GM18519 (cell line): Measurements from ENCODE around the gene CFAP210.

ENCODE experiments used
- ATAC-seq: cut with Tn5 transposase; IDR thresholded peaks from one replicate; pipeline ENCODE4 v1.9.1; 2021; ENCODE audit warnings: mild to moderate bottlenecking, moderate library complexity; ENCODE audit not compliant: unreplicated experiment, low FRiP score

Gene CFAP210

DNA sequence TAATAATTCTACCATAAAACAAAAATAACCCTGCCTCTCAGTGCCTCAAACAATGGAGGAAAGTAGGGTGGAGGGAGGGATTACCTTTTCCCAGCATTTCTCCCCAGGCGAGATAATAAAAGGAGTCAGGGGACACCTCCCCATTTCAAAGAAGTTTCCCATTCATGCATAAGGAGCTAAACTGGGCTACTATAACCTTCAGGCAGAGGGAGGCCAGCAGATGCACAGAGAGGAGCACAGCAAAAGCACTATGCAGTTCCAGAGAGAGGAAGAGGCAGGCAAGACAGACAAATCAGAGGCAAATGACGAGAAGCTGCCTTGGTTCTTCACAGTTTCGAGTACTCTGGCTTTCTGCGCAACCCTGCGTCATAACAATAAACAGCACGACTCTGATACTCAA, 17.4 kb downstream of the CFAP210 start:
- no peak for ATAC-seq

DNA sequence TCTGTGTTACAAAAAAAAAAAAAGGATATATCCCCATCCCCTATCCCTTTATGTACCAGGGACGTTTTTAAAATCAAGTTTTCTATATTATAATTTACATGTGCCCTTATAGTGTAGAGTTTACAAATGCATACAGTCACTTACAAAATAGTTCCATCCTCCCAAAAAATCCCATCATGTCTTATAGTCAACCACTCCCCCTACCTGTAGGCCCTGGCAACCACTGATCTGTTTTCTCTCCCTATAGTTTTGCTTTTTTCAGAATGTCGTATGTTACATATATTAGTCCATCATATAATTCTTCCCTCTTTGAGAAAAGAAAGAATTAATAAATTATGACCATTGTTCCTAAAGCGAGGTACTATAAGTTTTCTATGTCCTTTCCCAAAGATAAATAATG, 17.8 kb downstream of the CFAP210 start:
- no peak for ATAC-seq

DNA sequence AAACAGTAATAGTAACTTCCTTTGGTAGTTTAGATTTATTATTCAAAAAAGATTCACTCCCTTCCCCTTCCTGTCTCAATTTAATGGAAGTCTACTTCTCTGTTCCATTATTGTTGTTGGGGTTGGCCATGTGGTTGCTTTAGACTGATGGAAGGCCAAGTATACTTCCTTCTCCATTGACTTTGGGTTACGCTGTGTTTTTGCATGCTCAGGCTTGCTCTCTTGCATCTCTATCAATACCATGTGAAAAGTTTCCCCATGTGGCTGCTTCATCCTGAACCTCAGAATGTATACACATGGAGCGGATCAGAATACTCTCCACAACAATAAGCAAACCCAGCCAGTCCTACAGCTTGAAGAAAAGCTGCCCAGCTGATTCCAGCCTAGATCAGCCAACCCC, 20.3 kb downstream of the CFAP210 start:
- ATAC-seq, result no peak

DNA sequence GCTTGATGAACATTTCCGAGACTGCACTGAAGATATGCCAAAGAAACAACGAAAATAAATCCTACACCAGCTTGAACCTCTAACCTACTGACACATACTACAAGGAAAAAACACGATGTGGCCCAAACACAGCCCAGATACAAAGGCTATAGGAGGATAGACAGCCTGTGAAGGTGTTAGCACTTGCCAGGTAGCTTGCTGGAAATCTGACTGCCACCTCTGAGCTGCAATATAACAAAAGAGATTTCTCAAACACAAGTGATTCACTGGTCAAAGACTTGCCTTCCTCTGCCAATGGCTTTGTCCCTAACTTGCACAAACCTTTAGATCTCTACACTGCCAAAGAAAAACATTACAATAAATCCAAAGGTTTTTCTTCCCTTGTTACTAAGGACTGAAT, 21.1 kb downstream of the CFAP210 start:
- no peak for ATAC-seq

DNA sequence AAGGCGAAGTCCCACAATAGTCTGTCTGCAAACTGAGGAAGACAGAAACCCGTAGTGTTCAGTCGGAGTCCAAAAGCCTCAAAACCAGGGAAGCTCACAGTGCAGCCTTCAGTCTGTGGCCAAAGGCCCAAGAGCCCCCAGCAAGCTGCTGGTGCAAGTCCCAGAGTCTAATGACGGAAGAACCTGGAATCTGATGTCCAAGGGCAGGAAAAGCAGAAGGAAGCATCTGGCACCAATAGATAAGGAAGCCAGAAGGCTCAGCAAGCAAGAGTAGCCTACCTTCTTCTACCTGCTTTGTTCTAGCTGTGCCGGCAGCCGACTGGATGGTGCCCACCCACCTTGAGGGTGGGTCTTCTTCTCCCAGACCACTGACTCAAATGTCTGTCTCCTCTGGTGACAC, 21.8 kb downstream of the CFAP210 start:
- no peak for ATAC-seq

DNA sequence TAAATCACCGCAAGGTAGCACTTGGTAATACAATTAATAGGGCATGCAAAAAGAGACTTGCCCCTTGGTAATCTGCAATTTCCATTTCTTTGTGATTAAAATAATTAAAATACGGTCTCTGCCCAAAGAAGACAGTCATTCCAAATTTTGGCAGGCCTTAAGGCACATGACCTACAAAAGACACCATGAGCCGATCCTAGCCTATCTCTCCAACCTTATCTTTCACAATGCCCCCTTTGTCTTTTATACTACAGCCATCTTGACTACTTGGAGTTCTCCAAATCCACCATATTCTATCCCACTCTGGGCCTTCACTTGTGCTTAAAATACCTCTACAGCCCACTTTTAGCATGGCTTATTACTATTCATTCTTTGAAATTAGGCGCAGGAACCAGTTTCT, 23.3 kb downstream of the CFAP210 start:
- no peak for ATAC-seq

DNA sequence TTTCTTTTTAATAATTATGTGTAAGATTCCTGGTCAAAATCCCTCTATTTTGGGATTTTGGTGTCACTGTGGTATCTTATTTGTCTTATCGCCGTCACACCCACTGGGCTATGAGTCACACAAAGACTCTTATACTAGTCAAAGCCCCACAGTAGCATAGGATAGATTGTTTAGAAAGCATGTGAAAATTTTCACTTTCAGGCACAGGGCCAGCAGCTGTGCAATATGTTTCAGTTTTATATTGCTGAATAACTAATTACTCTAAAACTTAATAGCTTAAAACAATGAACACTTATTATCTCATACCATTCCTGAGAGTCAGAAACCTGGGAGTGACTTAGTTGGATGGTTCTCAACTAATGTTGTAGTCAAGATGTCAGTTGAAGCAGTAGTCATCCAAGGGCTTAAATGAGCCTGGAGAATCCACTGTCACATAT, 24.0 kb downstream of the CFAP210 start:
- no peak for ATAC-seq

DNA sequence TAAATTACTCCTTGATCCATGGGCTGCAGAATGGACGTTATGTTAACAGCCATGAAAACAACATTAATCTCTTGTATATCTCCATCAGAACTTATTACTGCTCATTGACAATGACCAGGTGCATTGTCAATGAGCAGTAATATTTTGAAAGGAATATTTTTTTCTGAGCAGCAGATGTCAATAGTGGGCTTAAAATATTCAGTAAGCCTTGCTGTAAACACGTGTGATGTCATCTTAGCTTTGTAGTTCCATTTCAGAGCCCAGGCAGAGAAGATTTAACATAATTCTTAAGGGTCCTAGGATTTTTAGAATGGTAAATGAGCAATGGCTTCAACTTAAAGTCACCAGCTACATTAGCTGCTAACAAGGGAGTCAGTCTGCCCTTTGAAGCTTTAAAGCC, 26.6 kb downstream of the CFAP210 start:
- no peak for ATAC-seq

DNA sequence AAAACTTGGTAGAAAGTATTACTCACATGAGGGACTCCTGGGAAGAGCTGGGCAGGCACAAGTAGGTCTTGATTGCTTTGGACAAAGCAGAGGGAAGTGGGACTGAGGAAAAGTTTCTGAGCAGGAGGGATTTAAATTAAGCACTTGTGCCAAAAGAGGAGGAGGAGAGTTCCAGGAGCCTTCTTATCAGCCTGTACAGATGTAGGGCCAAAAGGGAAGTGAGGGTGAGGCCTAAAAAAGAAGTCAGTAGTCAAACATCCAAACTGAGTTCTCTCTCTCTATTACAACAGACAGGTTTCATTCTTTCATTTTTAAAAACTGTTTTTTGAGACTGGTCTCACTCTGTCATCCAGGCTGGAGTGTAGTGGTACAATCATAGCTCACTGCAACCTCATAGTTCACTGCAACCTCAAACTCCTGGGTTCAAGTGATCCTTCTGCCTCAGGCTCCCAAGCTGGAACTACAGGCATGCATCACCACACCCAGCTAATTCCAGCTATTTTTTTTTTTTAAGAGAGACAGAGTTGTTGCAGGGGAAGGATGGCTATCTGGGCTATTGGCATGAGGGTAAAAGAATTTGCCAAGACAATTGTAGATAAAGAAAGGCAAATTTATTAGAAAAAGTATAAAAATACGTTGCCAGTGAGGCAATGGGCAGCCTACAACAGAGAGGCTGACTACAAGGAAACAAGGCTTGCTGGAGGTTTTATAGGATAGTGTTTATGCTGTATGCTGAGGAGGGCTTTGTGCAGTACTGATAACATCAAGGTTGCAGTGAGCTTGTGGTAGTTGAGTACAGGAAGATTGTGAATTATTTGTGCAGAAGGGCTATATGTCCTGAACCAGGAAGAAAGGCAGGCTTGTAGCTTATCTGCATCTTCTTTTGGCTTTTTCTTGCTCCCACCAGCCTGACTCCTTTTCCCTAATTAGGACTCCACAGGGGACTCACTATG, 29.0 kb downstream of the CFAP210 start:
- ATAC-seq, result no peak

DNA sequence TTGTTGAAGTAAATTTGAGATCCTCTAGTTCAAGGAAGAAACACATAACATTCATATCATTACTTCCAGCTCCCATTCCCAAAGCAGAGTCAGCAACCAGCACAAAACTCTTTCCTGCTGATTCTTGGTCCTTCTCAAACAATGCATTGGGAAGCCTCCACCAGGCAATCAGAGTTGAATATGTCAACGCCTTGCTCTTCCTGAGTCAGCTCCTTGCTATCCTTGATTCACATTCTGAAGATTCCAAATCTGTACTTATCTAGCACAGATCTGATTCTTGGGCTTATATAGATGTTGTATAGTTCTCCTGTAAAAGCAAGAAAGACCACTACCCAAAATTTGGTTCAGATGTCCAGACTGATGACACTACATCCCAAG, 29.6 kb downstream of the CFAP210 start:
- ATAC-seq, result no peak

DNA sequence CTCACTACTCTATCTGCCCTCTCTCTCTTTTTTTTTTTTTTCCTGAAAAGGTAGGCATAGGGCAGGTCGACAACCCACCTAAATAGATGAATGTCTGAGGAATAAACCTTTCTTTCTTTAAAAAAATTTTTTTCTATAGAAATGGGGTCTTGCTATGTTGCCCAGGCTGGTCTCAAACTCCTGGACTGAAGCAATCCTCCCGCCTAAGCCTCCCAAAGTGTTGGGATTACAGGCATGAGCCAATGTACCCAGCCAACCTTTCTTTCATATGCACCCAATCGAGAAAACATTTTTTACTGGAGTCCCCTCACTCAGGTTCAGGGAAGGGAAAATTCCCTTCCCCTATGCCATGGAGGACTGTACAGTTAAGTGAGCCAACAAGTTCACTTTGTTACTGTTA, 31.0 kb downstream of the CFAP210 start:
- ATAC-seq, result no peak

DNA sequence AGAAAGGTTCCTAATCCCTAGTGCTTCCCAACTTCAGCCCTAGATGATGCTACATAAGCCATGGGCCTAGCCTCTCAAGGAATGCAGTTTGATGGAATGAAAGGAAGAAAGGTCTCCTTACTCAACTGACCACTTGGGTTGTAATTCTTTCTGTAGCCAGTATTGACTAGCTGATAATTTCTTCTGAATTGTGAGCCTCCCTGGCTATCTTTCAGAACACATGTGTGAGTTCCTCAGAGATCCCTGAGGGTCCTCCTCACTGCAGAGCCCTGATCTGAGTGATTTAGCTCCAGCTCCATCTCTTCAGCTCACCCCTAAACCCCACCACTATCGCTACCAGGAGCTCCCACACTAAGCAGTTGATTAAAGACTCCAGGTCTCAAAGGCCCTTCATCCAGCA, 31.5 kb downstream of the CFAP210 start:
- ATAC-seq, result no peak

DNA sequence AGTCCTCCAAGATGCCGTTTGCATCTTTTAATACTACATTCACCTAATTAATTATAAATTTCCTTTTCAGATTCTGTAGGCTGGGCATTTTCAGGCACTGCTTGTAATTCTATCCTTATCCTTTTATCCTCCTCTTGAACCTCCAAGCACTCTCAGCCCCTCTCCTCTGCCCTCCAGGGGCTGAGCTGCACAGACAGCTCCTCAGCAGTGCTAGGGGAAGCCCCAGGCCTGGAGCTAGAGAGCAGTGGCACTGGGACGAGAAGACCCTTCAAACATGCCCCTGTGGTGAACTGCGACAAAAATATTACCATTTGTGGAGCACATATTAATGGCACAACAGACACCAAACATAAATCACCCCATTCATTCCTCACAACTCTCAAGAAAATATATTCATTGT, 32.9 kb downstream of the CFAP210 start:
- no peak for ATAC-seq

DNA sequence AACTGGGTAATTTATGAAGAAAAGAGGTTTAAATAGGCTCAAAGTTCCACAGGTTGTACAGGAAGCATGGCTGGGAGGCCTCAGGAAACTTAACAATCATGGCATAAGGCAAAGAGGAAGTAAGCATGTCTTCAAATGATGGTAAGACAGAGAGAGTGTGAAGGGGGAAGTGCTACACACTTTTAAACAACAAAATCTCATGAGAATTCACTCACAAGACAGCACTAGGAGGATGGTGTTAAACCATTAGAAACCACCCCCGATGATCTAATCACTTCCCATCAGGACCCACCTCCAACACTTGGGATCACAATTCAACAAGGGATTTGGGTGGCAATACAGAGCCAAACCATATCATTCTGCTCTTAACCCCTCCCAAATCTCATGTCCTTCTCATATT, 34.9 kb downstream of the CFAP210 start:
- ATAC-seq, result no peak

DNA sequence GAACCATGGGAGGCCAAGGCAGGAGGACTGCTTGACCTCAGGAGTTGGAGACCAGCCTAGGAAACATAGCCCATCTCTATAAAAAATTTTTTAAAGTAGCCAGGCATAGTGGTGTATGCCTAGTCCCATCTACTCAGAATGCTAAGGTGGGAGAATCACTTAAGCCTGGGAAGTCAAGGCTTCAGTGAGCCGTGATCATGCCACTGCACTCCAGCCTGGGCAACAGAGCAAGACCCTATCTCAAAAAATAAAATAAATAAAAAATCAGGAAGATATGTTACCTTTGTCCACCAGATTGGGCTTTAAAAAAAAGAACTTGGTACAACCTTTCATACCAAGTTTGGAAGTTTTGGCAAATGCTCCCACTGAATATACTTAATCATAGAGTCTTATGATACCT, 35.3 kb downstream of the CFAP210 start:
- no peak for ATAC-seq

DNA sequence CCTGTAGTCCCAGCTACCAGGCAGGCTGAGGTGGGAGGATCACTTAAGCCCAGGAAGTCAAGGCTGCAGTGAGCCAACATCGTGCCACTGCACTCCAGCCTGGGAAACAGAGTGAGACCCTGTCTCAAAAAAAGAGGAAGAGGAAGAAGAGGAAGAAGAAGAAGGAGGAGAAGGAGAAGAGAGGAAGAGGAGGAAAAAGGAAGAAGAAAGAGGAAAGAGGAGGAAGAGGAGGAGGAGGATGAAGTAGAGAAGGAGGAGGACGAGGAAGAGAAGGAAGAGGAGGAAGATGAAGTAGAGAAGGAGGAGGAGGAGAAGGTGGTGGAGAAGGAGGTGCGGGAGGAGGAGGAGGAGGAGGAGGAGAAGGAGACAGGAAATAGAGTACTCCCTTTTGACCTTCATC, 38.0 kb downstream of the CFAP210 start:
- ATAC-seq, result no peak

DNA sequence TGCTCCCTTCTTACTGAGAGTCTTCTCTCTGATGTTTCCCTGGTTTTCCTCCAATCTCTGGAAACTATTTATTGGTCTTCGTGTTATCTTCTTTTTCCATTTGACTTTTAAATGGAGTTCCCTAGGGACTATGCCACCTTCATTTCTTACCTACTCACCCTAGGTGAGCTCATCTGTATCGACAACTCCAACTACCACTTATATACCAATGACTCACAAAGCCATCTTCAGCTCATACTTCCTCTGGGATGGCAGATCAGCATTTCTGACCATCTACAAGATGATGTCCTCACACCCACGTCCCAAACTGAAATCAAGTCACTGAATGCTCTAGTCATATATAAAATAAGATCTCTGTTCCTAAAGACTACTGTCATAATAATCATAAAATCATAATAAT, 40.6 kb downstream of the CFAP210 start:
- ATAC-seq, result no peak

DNA sequence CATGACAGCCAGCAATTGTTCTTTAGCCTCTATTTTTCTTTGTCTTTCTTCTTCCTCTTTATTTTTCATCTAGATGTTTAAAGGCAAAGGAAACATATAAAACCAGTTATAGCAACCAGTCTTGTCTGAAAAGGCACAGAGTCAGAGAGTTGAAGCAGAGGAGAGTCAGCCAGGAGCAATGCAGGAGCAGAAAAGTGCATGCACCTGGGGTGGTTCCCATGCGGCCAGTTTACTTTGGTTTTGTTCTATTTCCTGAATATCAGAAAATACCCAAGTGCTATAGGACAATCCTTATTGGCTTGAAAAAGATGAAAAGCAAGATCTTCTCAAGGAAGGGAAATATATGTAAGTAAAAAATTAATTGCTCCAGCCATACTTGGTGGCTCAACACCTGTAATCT, 44.9 kb downstream of the CFAP210 start:
- ATAC-seq, result no peak

DNA sequence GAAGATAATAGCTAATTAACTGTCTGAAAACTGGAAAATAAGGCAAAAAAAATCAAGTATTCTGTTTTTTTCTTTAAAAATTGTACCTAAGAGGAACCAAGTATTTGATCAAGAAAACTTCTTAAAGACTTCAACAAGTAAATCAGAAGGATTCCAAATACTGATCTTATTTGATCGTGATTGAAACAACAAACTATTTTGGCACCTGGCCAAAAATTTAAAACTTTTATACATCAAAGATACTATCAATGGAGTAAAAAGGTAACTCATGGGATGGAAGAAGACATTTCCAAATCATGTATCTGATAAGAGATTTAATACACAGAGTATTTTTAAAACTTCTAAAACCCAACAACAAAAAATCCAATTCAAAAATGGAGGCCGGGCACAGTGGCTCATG, 46.7 kb downstream of the CFAP210 start:
- no peak for ATAC-seq

DNA sequence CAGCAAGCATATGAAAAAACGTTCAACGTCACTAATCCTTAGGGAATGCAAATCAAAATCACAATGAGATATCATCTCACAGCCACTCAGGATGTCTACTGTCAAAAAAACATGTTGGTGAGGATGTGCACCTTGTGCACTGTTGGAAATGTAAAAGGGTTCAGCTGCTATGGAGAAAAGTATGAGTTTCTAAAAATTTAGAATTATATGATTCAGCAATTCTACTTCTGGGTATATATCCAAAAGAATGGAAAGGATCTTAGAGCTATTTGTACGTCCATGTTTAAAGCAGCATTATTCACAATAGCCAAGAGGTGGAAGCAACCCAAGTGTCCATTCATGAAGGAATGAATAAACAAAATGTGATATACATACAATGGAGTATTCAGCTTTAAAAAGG, 50.0 kb downstream of the CFAP210 start:
- ATAC-seq, result no peak

DNA sequence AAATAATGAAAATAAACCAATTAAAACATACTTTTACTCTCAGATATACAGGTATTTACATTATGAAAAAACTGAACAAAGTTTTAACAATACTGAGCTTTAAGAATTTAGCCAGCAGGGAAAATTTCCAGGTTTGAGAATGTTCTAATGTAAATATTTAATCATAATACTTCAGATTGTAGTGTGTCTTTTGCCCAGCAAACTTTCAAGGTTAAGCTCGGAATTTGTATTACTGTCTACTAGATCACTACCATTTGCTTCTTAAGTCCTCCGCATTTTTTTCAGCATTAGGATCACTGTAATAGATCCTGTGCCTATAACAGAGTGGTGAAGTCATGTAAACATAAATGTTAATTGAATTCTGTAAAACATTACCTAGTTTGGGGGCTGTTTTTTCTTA, 52.7 kb downstream of the CFAP210 start:
- ATAC-seq, result no peak

DNA sequence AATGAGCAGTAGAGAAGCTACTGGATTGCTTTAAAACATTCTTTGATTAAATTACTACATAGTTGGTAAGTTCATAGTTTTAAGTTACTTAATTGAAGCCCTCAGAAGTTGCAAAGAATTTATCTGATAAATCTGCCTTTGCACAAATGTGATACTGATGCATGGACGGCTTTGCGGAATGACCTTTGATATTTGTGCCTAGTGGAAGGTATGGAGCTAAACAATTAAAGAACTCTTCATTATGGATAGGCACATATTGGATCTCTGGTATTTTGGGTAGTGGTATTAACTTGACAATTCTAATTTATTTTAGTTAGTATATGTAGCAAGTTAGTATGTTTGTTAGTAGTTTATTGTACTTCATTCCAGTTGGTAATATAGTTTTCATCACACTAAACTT, 54.1 kb downstream of the CFAP210 start:
- ATAC-seq, result no peak

DNA sequence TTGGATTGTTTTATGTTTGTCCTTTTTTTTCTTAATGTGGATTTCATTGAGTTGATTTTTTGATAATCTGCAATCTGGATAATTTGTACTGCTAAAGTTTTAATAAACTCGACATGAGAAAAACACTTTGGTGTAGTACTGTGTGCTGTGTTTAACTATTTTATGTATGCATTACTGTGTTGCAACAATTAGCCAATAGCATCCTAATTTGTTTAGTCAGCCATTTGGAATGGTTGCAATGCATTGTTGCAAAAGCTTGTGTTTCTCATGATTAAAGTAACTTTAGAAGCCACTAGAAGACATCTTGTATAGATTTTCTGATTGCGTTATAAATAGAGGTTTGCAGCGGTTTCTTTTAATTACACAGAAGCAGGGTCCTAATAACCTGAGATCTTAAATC, 56.6 kb downstream of the CFAP210 start:
- no peak for ATAC-seq
